ENCODE measurements around the gene SNX27. TPM values are rescaled to one million over a fixed set of nuclear protein-coding genes. Genes with fewer than 3 reads are reported as not detected.
"Not testable (repeated sequence)": the region's sequence is repeated elsewhere in the genome, so short reads cannot be mapped to it uniquely, and the experiment has no call there.

SNX27 gene
- total and polyA plus RNA-seq, 2 donors (not counting 1 experiment from before 2014, with no cell fraction given), result 13.5 to 45.6 TPM

DNA sequence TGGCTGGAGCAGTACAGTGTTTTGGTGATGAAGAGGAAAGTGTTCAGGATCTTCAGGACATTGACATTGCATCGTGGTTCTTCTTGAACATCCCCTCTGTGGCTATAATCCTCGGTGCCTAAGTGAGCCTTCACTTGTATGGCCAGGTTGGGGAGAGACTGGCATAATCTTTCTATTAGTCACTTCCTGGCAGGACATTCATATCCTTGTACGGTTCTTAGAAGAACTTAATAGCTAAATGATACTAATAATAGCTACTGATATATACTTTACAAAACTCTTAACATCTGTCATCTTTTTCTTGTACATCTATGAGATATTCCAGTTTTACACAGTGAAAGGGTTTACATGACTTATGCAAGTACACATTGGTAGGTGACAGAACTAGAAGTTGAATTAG is 69.0 kb downstream of the SNX27 start:
- H3K79me2 ChIP-seq (ENCODE audit: control insufficient read depth, insufficient read depth, low read length), result no peaks in the 10 kb centered on the region

DNA sequence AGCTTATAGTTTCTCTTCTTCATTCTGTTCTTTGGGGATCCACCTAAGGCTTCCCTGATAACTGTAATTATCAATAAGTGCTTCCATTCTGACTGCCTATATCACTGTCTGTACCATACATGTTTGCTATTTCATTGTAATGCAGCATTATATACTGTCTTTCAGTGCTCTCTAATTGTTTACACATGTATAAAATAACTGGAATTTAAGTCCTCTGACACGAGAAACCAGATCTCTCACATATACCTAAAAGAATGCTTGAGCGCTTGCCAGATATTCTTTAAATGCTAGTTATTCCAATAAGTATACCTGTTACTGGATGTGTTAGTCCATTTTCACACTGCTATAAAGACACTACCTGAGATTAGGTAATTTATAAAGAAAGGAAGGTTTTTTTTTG is 70.1 kb downstream of the SNX27 start:
- H3K4me3 Mint-ChIP-seq, result no peak overlapping the region
- Histone ChIP-seq H3K27me3 (replicated peaks in 1 of 4; ENCODE audit: control extremely low read depth in 1 of 4, control insufficient read depth in 3 of 4, insufficient read depth in 4 of 4, low read length in 3 of 4) (no peaks in the 10 kb centered on the region), H3K9me3 (ENCODE audit: control extremely low read depth in 1 of 3, control insufficient read depth in 2 of 3, insufficient read depth in 1 of 3, low read length in 2 of 3) (no peaks in the 10 kb centered on the region), H3K4me3 (ENCODE audit: control extremely low read depth in 1 of 5, extremely low read depth in 1 of 5, insufficient read depth in 1 of 5, low read depth in 2 of 5, low read length in 4 of 5) (no peak overlapping the region), H3K79me2 (ENCODE audit: control insufficient read depth, insufficient read depth, low read length) (no peaks in the 10 kb centered on the region), H2AFZ (ENCODE audit: insufficient read depth, low read depth, low read length, poor library complexity, severe bottlenecking) (no peak overlapping the region), H3K9ac (ENCODE audit: low read length) (no peak overlapping the region), H4K20me1 (ENCODE audit: control insufficient read depth, insufficient read depth, low read length, poor library complexity, severe bottlenecking) (no peaks in the 10 kb centered on the region), H3K4me2 (replicated peaks; ENCODE audit: low read depth, low read length, poor library complexity, severe bottlenecking) (no peak overlapping the region), H3K27ac (ENCODE audit: low read length in 2 of 2) (no peak overlapping the region), H3K36me3 (replicated peaks in 1 of 2; ENCODE audit: control extremely low read depth in 1 of 2, control insufficient read depth in 1 of 2, extremely low read depth in 1 of 2, insufficient read depth in 2 of 2, low read length in 1 of 2) (peaks cover 11% of the 10 kb centered on the region in 2 experiments), H3K4me1 (ENCODE audit: control insufficient read depth in 2 of 2, insufficient read depth in 2 of 2, low read length in 2 of 2) (no peaks in the 10 kb centered on the region)
- H3K27me3 Mint-ChIP-seq, result no peaks in the 10 kb centered on the region
- no CpG with 5 or more reads among the region's 2 CpGs for WGBS (ENCODE audit: insufficient coverage)
- DNase-seq (no peak), ATAC-seq (ENCODE audit: low read depth) (no peak)
- POLR2A ChIA-PET, result no interaction called here
- no peak for TF ChIP-seq CTCF (IDR thresholded peaks at IDR 0.05)
- TF ChIP-seq EZH2 (IDR thresholded peaks at IDR 0.05; ENCODE audit: borderline replicate concordance, insufficient read depth, low read depth, low read length, poor library complexity, severe bottlenecking), result no peak
- H3K4me1 Mint-ChIP-seq, result no peaks in the 10 kb centered on the region
- no peak overlapping the region for H3K27ac Mint-ChIP-seq
- intact Hi-C loops (cut with micrococcal nuclease), result no loop called here
- no peaks in the 10 kb centered on the region for H3K9me3 Mint-ChIP-seq (ENCODE audit: insufficient read depth)
- CTCF ChIA-PET, result no interaction called here

More for the DNA sequence above, 69.0 kb downstream of the SNX27 start:
- no peak for ATAC-seq (ENCODE audit: low read depth)
- Histone ChIP-seq H4K20me1 (ENCODE audit: control insufficient read depth, insufficient read depth, low read length, poor library complexity, severe bottlenecking) (no peaks in the 10 kb centered on the region), H3K4me2 (replicated peaks; ENCODE audit: low read depth, low read length, poor library complexity, severe bottlenecking) (no peak overlapping the region), H3K36me3 (replicated peaks in 1 of 2; ENCODE audit: control extremely low read depth in 1 of 2, control insufficient read depth in 1 of 2, extremely low read depth in 1 of 2, insufficient read depth in 2 of 2, low read length in 1 of 2) (peaks cover 8 to 9% of the 10 kb centered on the region in 2 experiments), H2AFZ (ENCODE audit: insufficient read depth, low read depth, low read length, poor library complexity, severe bottlenecking) (no peak overlapping the region), H3K9me3 (ENCODE audit: control extremely low read depth in 1 of 3, control insufficient read depth in 2 of 3, insufficient read depth in 1 of 3, low read length in 2 of 3) (no peaks in the 10 kb centered on the region), H3K27me3 (replicated peaks in 1 of 4; ENCODE audit: control extremely low read depth in 1 of 4, control insufficient read depth in 3 of 4, insufficient read depth in 4 of 4, low read length in 3 of 4) (no peaks in the 10 kb centered on the region), H3K27ac (ENCODE audit: low read length in 2 of 2) (no peak overlapping the region), H3K9ac (ENCODE audit: low read length) (no peak overlapping the region), H3K4me3 (ENCODE audit: control extremely low read depth in 1 of 5, extremely low read depth in 1 of 5, insufficient read depth in 1 of 5, low read depth in 2 of 5, low read length in 4 of 5) (no peak overlapping the region), H3K4me1 (ENCODE audit: control insufficient read depth in 2 of 2, insufficient read depth in 2 of 2, low read length in 2 of 2) (no peaks in the 10 kb centered on the region)
- H3K27me3 Mint-ChIP-seq, result no peaks in the 10 kb centered on the region
- no peak for TF ChIP-seq EZH2 (IDR thresholded peaks at IDR 0.05; ENCODE audit: borderline replicate concordance, insufficient read depth, low read depth, low read length, poor library complexity, severe bottlenecking)
- no peak for TF ChIP-seq CTCF (IDR thresholded peaks at IDR 0.05)
- ChIA-PET CTCF (interaction anchor here (0.7 kb wide), 1 partner anchor 161 kb away, joined by 5 read pairs; no protein-coding TSS in a partner anchor), POLR2A (no interaction called here)
- 83% methylated on average over 1 of the region's 3 CpGs for WGBS (ENCODE audit: insufficient coverage)
- intact Hi-C loops (cut with micrococcal nuclease), result no loop called here
- H3K9me3 Mint-ChIP-seq (ENCODE audit: insufficient read depth), result no peaks in the 10 kb centered on the region
- no peaks in the 10 kb centered on the region for H3K4me1 Mint-ChIP-seq
- H3K4me3 Mint-ChIP-seq, result no peak overlapping the region
- no peak overlapping the region for H3K27ac Mint-ChIP-seq
- DNase-seq, result no peak

GRCh38 chr1:151682901-151683300 is 71.1 kb downstream of the SNX27 start:
- H3K27ac ChIP-seq (ENCODE audit: low read length in 2 of 2); H2AFZ ChIP-seq (ENCODE audit: insufficient read depth, low read depth, low read length, poor library complexity, severe bottlenecking); H3K4me1 Mint-ChIP-seq; H3K4me2 ChIP-seq (replicated peaks; ENCODE audit: low read depth, low read length, poor library complexity, severe bottlenecking); H3K79me2 ChIP-seq (ENCODE audit: control insufficient read depth, insufficient read depth, low read length); H3K4me3 Mint-ChIP-seq; H3K27me3 Mint-ChIP-seq; H3K9ac ChIP-seq (ENCODE audit: low read length); H4K20me1 ChIP-seq (ENCODE audit: control insufficient read depth, insufficient read depth, low read length, poor library complexity, severe bottlenecking); POLR2A ChIA-PET; H3K9me3 ChIP-seq (ENCODE audit: control extremely low read depth in 1 of 3, control insufficient read depth in 2 of 3, insufficient read depth in 1 of 3, low read length in 2 of 3); H3K4me1 ChIP-seq (ENCODE audit: control insufficient read depth in 2 of 2, insufficient read depth in 2 of 2, low read length in 2 of 2); H3K27ac Mint-ChIP-seq; DNase-seq; intact Hi-C loops (cut with micrococcal nuclease); H3K27me3 ChIP-seq (replicated peaks in 1 of 4; ENCODE audit: control extremely low read depth in 1 of 4, control insufficient read depth in 3 of 4, insufficient read depth in 4 of 4, low read length in 3 of 4); H3K4me3 ChIP-seq (ENCODE audit: control extremely low read depth in 1 of 5, extremely low read depth in 1 of 5, insufficient read depth in 1 of 5, low read depth in 2 of 5, low read length in 4 of 5); H3K9me3 Mint-ChIP-seq (ENCODE audit: insufficient read depth); ATAC-seq (ENCODE audit: low read depth): not testable (repeated sequence)
- whole genome bisulfite sequencing (ENCODE audit: insufficient coverage), result 100% methylated on average over 3 of the region's 7 CpGs
- H3K36me3 ChIP-seq (replicated peaks in 1 of 2; ENCODE audit: control extremely low read depth in 1 of 2, control insufficient read depth in 1 of 2, extremely low read depth in 1 of 2, insufficient read depth in 2 of 2, low read length in 1 of 2), result peaks cover 11 to 12% of the 10 kb centered on the region in 2 experiments
- CTCF ChIA-PET, result interaction anchor here (0.7 kb wide), 1 partner anchor 620 kb away, joined by 3 read pairs; no protein-coding TSS in a partner anchor

Data from B cell (primary cell).